GM10266 (cell line): ENCODE results near the gene BTBD9.

Experiments used
- DNase-seq: peaks from one replicate; pipeline ENCODE4 v3.0.0; 2012; ENCODE audit errors: extremely low spot score
- CTCF ChIP-seq: IDR thresholded peaks from 2 replicates; pipeline ENCODE4 v1.5.1; 2012; ENCODE audit warnings: mild to moderate bottlenecking, low read depth; ENCODE audit not compliant: control insufficient read depth, insufficient read depth; ENCODE audit errors: missing control alignments

The BTBD9 gene

GRCh38 chr6:38554700-38555413 lies 84.9 kb downstream of the BTBD9 start:
- no peak for TF ChIP-seq CTCF
- DNase-seq = no peak

GRCh38 chr6:38554014-38554413 lies 85.7 kb downstream of the BTBD9 start:
- DNase-seq = no peak
- no peak for TF ChIP-seq CTCF

GRCh38 chr6:38552121-38552520 lies 87.6 kb downstream of the BTBD9 start:
- peak; percentile 65 for DNase-seq
- TF ChIP-seq CTCF = no peak

- DNase-seq = no peak
- TF ChIP-seq CTCF = no peak
Observed at GRCh38 chr6:38549795-38550194, 89.9 kb downstream of the BTBD9 start.

GRCh38 chr6:38549180-38549579 lies 90.5 kb downstream of the BTBD9 start:
- TF ChIP-seq CTCF = no peak
- DNase-seq = no peak

GRCh38 chr6:38543022-38543421 lies 96.7 kb downstream of the BTBD9 start:
- no peak for DNase-seq
- no peak for TF ChIP-seq CTCF

GRCh38 chr6:38542031-38542430 lies 97.7 kb downstream of the BTBD9 start:
- no peak for TF ChIP-seq CTCF
- DNase-seq = no peak
